ENCODE measurements around the gene HIVEP2. TPM values are rescaled to one million over a fixed set of nuclear protein-coding genes. Genes with fewer than 3 reads are reported as not detected.
A peak's percentile ranks its signal among the peaks of the same experiment; 100 is the strongest.

The HIVEP2 gene
- total RNA-seq, 1 donor from 2014 or later: 15.2 TPM

DNA sequence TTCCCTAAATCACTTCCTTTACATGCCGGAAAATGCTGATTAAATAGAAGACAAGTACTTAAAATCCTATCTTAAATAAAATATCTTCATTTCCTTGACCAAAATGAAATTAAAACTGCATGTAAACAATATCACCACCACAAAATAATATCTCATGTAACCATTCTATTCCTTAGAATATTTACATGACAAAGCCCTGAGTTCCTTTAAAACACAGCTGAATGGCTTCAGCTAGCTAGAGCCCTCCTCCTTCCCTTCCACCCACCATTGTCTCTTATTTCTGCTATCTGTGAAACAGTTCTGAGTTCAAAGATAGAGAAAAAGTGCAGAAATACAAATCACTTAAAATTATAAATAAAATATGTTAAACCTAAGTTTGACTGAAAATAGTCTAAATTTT, 103.1 kb downstream of the HIVEP2 start:
- Mint-ChIP-seq H3K36me3 (no peaks in the 10 kb centered on the region), H3K4me1 (peaks cover 53% of the 10 kb centered on the region), H3K27ac (peak overlapping the region; percentile 74), H3K4me3 (no peak overlapping the region), H3K9me3 (no peaks in the 10 kb centered on the region), H3K27me3 (ENCODE audit: low read depth) (no peaks in the 10 kb centered on the region)
- DNase-seq (ENCODE audit: low spot score in 2 of 2, unreplicated experiment in 2 of 2): no peak
- TF ChIP-seq, protein P1, sequence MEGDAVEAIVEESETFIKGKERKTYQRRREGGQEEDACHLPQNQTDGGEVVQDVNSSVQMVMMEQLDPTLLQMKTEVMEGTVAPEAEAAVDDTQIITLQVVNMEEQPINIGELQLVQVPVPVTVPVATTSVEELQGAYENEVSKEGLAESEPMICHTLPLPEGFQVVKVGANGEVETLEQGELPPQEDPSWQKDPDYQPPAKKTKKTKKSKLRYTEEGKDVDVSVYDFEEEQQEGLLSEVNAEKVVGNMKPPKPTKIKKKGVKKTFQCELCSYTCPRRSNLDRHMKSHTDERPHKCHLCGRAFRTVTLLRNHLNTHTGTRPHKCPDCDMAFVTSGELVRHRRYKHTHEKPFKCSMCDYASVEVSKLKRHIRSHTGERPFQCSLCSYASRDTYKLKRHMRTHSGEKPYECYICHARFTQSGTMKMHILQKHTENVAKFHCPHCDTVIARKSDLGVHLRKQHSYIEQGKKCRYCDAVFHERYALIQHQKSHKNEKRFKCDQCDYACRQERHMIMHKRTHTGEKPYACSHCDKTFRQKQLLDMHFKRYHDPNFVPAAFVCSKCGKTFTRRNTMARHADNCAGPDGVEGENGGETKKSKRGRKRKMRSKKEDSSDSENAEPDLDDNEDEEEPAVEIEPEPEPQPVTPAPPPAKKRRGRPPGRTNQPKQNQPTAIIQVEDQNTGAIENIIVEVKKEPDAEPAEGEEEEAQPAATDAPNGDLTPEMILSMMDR (IDR thresholded peaks at IDR 0.05; ENCODE audit: unreplicated experiment): no peak

DNA sequence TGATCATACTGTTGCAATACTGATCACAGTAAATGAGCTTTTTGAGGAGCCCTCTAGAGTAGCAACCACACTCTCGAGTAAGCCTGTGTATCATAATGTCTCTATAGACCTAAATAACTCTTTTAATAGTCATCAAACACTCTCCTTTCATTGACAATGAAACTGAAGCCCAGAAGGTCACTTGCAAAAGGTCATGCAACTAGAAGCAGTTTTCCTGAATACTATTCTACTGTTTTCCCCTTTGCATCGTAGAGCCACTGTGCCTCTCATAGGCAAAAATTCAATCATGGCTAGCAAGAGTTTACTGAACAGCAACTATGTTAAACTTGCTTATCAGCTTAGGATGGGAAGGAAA, 105.3 kb downstream of the HIVEP2 start:
- no peaks in the 10 kb centered on the region for H3K27me3 Mint-ChIP-seq (ENCODE audit: low read depth)

DNA sequence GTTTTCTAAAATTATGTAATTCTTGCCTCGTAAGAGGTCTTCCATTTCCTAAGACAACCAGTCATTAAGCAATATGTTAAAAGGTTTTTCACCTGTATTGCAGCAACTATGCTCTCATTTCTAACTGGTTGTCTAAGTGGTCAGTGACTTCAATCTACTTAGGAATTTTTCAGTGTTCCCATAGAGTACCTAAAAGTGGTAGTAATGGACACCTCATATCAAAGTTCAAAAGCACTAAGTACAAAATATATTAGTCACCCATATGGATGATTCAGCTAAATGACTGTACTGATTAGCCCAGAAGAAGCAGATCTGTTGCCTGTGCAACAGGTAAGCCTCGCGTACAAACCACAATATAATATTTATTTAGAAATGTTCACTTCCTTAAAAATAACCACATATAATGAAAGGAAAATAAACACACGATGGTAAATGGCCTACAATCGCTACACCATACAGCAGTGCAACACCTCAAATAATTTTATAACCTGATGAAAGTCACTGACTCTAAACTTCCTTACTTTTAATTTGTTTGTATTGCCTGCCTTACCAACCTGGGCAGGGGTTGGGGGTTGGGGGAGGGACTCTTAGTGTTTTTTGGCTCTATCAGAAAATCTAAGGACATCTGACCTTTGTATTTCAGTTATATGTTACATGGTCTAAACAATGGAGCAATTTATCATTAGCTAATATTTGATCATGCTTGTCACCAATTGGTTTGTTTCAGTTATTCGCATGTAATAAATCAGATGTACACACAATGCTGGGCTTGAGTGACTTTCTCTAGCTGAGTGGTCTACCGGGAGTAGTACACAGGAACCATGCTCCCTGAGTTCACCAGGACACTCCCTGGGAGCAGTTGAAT, 105.9 kb downstream of the HIVEP2 start:
- no peaks in the 10 kb centered on the region for H3K36me3 Mint-ChIP-seq
- H3K4me1 Mint-ChIP-seq: peaks cover 25% of the 10 kb centered on the region
- no peak overlapping the region for H3K27ac Mint-ChIP-seq
- no peaks in the 10 kb centered on the region for H3K27me3 Mint-ChIP-seq (ENCODE audit: low read depth)
- TF ChIP-seq, protein P1 (IDR thresholded peaks at IDR 0.05; ENCODE audit: unreplicated experiment): no peak
- H3K9me3 Mint-ChIP-seq: no peaks in the 10 kb centered on the region
- DNase-seq (ENCODE audit: low spot score in 2 of 2, unreplicated experiment in 2 of 2): no peak
- no peak overlapping the region for H3K4me3 Mint-ChIP-seq

More for the DNA sequence above, 105.3 kb downstream of the HIVEP2 start:
- TF ChIP-seq, protein P1 (IDR thresholded peaks at IDR 0.05; ENCODE audit: unreplicated experiment): no peak
- Mint-ChIP-seq H3K27ac (no peak overlapping the region), H3K9me3 (no peaks in the 10 kb centered on the region), H3K36me3 (no peaks in the 10 kb centered on the region), H3K4me1 (peaks cover 31% of the 10 kb centered on the region), H3K4me3 (no peak overlapping the region)
- DNase-seq (ENCODE audit: low spot score in 2 of 2, unreplicated experiment in 2 of 2): no peak

DNA sequence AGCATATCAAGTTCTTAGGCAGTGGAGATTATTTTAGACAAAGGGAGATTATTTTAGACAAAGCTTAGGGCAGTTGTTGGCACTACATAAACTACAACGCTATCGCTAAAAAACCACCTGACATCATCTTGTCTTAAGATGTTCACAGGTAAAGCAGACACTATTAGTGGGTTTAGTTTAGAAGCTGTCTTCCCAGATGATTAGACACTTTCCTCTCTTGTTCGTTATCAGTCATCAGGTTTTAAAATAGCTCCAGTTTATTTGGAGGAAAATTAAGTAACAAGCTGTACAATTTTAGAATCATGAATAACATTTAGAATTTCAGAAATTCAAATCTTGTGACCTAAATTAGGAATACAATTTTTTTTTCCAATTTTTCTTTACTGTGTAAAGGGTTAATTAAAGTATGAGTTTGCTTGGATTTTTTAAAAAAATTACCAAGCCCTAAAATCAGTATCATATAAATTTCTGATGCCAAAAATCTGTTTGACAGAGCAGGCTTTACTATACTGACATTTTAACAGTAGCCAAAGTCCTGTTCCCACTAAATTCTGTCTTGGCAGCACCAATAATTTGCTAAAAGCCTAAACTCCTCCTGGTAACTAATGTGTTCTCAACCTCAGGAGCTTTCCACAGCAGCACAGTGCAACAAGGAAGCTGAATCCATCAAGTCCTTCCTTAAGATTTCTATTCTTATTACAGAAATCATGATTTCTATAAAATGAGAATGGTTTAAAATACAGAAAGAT, 109.0 kb downstream of the HIVEP2 start:
- H3K4me1 Mint-ChIP-seq: peaks cover 1% of the 10 kb centered on the region
- H3K27me3 Mint-ChIP-seq (ENCODE audit: low read depth): no peaks in the 10 kb centered on the region
- DNase-seq (ENCODE audit: low spot score in 2 of 2, unreplicated experiment in 2 of 2): no peak
- TF ChIP-seq, protein P1 (IDR thresholded peaks at IDR 0.05; ENCODE audit: unreplicated experiment): no peak
- no peaks in the 10 kb centered on the region for H3K9me3 Mint-ChIP-seq
- no peak overlapping the region for H3K27ac Mint-ChIP-seq
- H3K4me3 Mint-ChIP-seq: no peak overlapping the region
- no peaks in the 10 kb centered on the region for H3K36me3 Mint-ChIP-seq

DNA sequence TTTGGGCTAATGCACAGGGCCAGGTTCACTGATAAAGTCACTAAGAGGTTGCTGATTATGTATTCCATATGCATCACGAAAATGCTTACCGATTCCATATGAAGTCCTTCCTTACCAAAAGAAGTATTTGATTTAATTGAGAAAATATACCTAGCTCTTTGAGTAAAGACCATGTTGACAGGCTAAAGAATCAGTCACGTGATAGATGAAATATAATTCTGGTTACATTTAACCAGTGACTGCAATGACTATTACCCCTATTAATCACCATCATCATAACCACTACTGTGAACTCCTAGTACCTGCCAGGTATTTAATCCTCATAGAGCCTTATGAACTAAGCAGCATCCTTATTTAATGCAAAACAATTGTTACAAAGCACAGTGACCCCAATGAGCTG, 110.1 kb downstream of the HIVEP2 start:
- Mint-ChIP-seq H3K27me3 (ENCODE audit: low read depth) (no peaks in the 10 kb centered on the region), H3K9me3 (no peaks in the 10 kb centered on the region), H3K4me1 (peaks cover 1% of the 10 kb centered on the region), H3K4me3 (no peak overlapping the region), H3K27ac (no peak overlapping the region), H3K36me3 (no peaks in the 10 kb centered on the region)
- TF ChIP-seq, protein P1 (IDR thresholded peaks at IDR 0.05; ENCODE audit: unreplicated experiment): no peak
- no peak for DNase-seq (ENCODE audit: low spot score in 2 of 2, unreplicated experiment in 2 of 2)

Data from mesothelial cell of epicardium (in vitro differentiated cells).